Measurements from ENCODE around the gene TUBB4A. TPM values are rescaled to one million over a fixed set of nuclear protein-coding genes. Genes with fewer than 3 reads are reported as not detected.

Gene TUBB4A
- total and polyA plus RNA-seq, 4 donors: 0.05 to 2.1 (median 0.18) TPM

- peak overlapping the region; percentile 33 for H3K4me3 ChIP-seq
- no peak overlapping the region for H3K9ac ChIP-seq (ENCODE audit: insufficient read depth in 1 of 2, low read length in 2 of 2)
- peaks cover 0 to 3% (median 0%) of the 10 kb centered on the region in 4 donors for H3K9me3 ChIP-seq (ENCODE audit: control insufficient read depth in 4 of 4, insufficient read depth in 3 of 4, low read length in 3 of 4)
- H3K36me3 ChIP-seq (ENCODE audit: control insufficient read depth in 4 of 4, insufficient read depth in 4 of 4, low read length in 4 of 4): peaks cover 0 to 6% (median 0%) of the 10 kb centered on the region in 4 donors
- H3K27ac ChIP-seq (ENCODE audit: low read depth in 1 of 2, low read length in 1 of 2): peak overlapping the region in 1 of 2 donors; percentile 47
- 36 to 38% methylated on average over 30 to 31 of the region's 31 CpGs for WGBS, 2 donors
- H3K4me1 ChIP-seq (ENCODE audit: control insufficient read depth in 5 of 5, insufficient read depth in 5 of 5, low read length in 5 of 5): peaks cover 0 to 34% (median 5%) of the 10 kb centered on the region in 5 donors
- TF ChIP-seq CTCF (IDR thresholded peaks at IDR 0.05; ENCODE audit: control extremely low read depth, extremely low read depth): no peak
- DNase-seq (peak in 2 of 3 donors; percentile 16 to 31), ATAC-seq (ENCODE audit: insufficient read depth, low FRiP score) (no peak)
- peaks cover 0 to 23% (median 20%) of the 10 kb centered on the region in 3 donors for H3K27me3 ChIP-seq (ENCODE audit: control insufficient read depth in 3 of 3, insufficient read depth in 3 of 3, low read length in 2 of 3)
Observed at GRCh38 chr19:6532244-6532999, 30.3 kb upstream of the TUBB4A start.

GRCh38 chr19:6531956-6532243 is 29.8 kb upstream of the TUBB4A start:
- peak overlapping the region; percentile 51 for H3K4me3 ChIP-seq

GRCh38 chr19:6531163-6531955 is 29.2 kb upstream of the TUBB4A start:
- H3K36me3 ChIP-seq (ENCODE audit: control insufficient read depth in 4 of 4, insufficient read depth in 4 of 4, low read length in 4 of 4): peaks cover 0 to 6% (median 0%) of the 10 kb centered on the region in 4 donors
- H3K9ac ChIP-seq (ENCODE audit: insufficient read depth in 1 of 2, low read length in 2 of 2): no peak overlapping the region
- 10 to 11% methylated on average over 52 to 57 of the region's 57 CpGs for WGBS, 2 donors
- peak overlapping the region in 1 of 2 donors; percentile 87 for H3K27ac ChIP-seq (ENCODE audit: low read depth in 1 of 2, low read length in 1 of 2)
- H3K4me3 ChIP-seq: peak overlapping the region; percentile 51
- H3K4me1 ChIP-seq (ENCODE audit: control insufficient read depth in 5 of 5, insufficient read depth in 5 of 5, low read length in 5 of 5): peaks cover 0 to 34% (median 4%) of the 10 kb centered on the region in 5 donors
- ATAC-seq (ENCODE audit: insufficient read depth, low FRiP score) (no peak), DNase-seq (peak in 1 of 3 donors; percentile 5)
- peaks cover 0 to 23% (median 20%) of the 10 kb centered on the region in 3 donors for H3K27me3 ChIP-seq (ENCODE audit: control insufficient read depth in 3 of 3, insufficient read depth in 3 of 3, low read length in 2 of 3)
- TF ChIP-seq CTCF (IDR thresholded peaks at IDR 0.05; ENCODE audit: control extremely low read depth, extremely low read depth): no peak
- H3K9me3 ChIP-seq (ENCODE audit: control insufficient read depth in 4 of 4, insufficient read depth in 3 of 4, low read length in 3 of 4): peaks cover 0 to 3% (median 0%) of the 10 kb centered on the region in 4 donors

More at GRCh38 chr19:6531956-6532243, 29.8 kb upstream of the TUBB4A start:
- DNase-seq (no peak), ATAC-seq (ENCODE audit: insufficient read depth, low FRiP score) (no peak)
- 34 to 41% methylated on average over 5 of the region's 5 CpGs for WGBS, 2 donors
- no peak overlapping the region for H3K9ac ChIP-seq (ENCODE audit: insufficient read depth in 1 of 2, low read length in 2 of 2)
- H3K27ac ChIP-seq (ENCODE audit: low read depth in 1 of 2, low read length in 1 of 2): no peak overlapping the region
- H3K4me1 ChIP-seq (ENCODE audit: control insufficient read depth in 5 of 5, insufficient read depth in 5 of 5, low read length in 5 of 5): peaks cover 0 to 34% (median 4%) of the 10 kb centered on the region in 5 donors
- H3K9me3 ChIP-seq (ENCODE audit: control insufficient read depth in 4 of 4, insufficient read depth in 3 of 4, low read length in 3 of 4): peaks cover 0 to 3% (median 0%) of the 10 kb centered on the region in 4 donors
- peaks cover 0 to 23% (median 20%) of the 10 kb centered on the region in 3 donors for H3K27me3 ChIP-seq (ENCODE audit: control insufficient read depth in 3 of 3, insufficient read depth in 3 of 3, low read length in 2 of 3)
- peaks cover 0 to 6% (median 0%) of the 10 kb centered on the region in 4 donors for H3K36me3 ChIP-seq (ENCODE audit: control insufficient read depth in 4 of 4, insufficient read depth in 4 of 4, low read length in 4 of 4)
- no peak for TF ChIP-seq CTCF (IDR thresholded peaks at IDR 0.05; ENCODE audit: control extremely low read depth, extremely low read depth)
